ENCODE data around the gene GALNT12.
A peak's percentile ranks its signal among the peaks of the same experiment; 100 is the strongest.

Gene GALNT12

DNA sequence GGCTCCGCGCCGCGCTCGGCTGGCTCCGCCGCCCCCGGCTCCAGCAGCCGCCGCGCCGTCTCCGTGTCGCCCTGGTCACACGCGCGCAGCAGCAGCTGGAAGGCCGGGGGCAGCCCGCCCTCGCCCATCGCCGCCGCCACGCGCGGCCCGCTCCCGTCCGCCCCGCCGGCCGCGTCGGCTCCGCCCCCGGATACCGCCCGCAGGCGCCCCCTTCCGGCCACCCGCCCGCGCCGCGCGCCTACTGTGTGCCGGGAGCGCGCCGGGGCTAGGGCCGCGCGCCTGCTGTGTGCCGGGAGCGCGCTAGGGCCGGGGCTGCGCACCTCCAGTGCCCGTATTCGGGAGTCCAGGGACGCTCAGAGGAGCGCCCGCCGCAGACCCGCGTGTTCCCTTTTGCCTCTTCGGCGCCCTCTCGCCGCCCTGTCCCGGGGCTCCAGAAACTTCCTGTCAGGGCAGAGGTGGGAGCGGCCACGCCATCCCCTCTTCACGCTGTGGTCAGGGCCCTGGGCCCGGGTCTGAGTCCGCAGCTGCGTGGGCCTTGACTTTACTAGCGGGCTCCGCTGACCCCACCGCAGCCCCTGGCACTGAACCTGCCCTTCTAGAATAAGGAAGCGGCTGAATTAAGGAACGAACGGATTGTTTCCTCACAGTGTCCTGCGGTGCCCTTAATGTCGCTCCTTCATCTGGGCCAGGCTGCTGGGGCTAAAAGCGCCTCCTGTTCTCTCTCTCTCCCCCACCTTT, 10.9 kb upstream of the GALNT12 start, which contains the start of gene ANKS6:
Gene ANKS6 (minus strand): TSS at position 192 of the 738 bp plus-strand sequence. CDS start 64 bp downstream, at position 128.
- H3K27me3 ChIP-seq (ENCODE audit: control insufficient read depth, insufficient read depth, low read length), result peaks cover 14% of the 10 kb centered on the region
- H3K4me1 ChIP-seq (ENCODE audit: control insufficient read depth, low read depth, low read length), result peaks cover 21% of the 10 kb centered on the region
- H3K9me3 ChIP-seq (ENCODE audit: control insufficient read depth, low read depth, low read length), result peaks cover 4% of the 10 kb centered on the region
- peak within 1 kb of the TSS; percentile 79 for H3K4me3 ChIP-seq (ENCODE audit: low read length)
- H3K9ac ChIP-seq (ENCODE audit: low read length), result peak within 1 kb of the TSS; percentile 56
- no peak within 1 kb of the TSS for H3K27ac ChIP-seq (ENCODE audit: low read length)
- H3K36me3 ChIP-seq (ENCODE audit: control insufficient read depth, low read depth, low read length), result no peaks in the 10 kb centered on the region

DNA sequence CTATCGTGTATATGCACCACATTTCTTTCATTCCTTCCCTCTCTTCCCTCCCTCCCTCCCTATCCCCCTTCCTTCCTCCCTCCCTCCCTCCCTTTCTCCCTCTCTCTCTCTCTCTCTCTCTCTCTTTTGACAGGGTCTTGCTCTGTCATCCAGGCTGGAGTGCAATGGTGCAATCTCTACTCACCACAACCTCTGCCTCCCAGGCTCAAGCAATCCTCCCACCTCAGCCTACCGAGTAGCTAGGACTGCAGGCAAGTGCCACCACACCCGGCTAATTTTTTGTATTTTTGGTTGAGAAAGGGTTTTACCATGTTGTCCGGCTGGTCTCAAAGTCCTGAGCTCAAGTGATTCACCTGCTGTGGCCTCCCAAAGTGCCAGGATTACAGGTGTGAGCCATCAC, 10.0 kb upstream of the GALNT12 start:
- Histone ChIP-seq H3K9me3 (ENCODE audit: control insufficient read depth, low read depth, low read length) (peaks cover 4% of the 10 kb centered on the region), H3K36me3 (ENCODE audit: control insufficient read depth, low read depth, low read length) (no peaks in the 10 kb centered on the region), H3K27me3 (ENCODE audit: control insufficient read depth, insufficient read depth, low read length) (peaks cover 14% of the 10 kb centered on the region), H3K4me3 (ENCODE audit: low read length) (no peak overlapping the region), H3K9ac (ENCODE audit: low read length) (no peak overlapping the region), H3K4me1 (ENCODE audit: control insufficient read depth, low read depth, low read length) (peaks cover 15% of the 10 kb centered on the region), H3K27ac (ENCODE audit: low read length) (no peak overlapping the region)

DNA sequence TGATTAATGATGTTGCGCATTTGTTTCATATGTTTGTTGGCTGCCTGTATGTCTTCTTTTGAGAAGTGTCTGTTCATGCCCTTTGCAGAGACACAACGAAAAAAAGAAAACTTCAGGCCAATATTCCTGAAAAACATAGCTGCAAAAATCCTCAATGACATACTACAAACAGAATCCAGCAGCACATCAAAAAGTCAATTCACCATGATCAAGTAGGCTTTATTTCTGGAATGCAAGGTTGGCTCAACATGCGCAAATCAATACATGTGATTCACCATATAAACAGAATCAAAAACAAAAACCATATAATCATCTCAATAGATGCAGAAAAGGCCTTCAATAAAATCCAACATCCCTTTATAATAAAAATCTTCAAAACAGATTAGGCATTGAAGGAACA, 9.2 kb upstream of the GALNT12 start:
- Histone ChIP-seq H3K36me3 (ENCODE audit: control insufficient read depth, low read depth, low read length) (no peaks in the 10 kb centered on the region), H3K9me3 (ENCODE audit: control insufficient read depth, low read depth, low read length) (peaks cover 4% of the 10 kb centered on the region), H3K27me3 (ENCODE audit: control insufficient read depth, insufficient read depth, low read length) (peaks cover 14% of the 10 kb centered on the region), H3K4me1 (ENCODE audit: control insufficient read depth, low read depth, low read length) (peaks cover 15% of the 10 kb centered on the region), H3K9ac (ENCODE audit: low read length) (no peak overlapping the region), H3K4me3 (ENCODE audit: low read length) (no peak overlapping the region), H3K27ac (ENCODE audit: low read length) (no peak overlapping the region)

DNA sequence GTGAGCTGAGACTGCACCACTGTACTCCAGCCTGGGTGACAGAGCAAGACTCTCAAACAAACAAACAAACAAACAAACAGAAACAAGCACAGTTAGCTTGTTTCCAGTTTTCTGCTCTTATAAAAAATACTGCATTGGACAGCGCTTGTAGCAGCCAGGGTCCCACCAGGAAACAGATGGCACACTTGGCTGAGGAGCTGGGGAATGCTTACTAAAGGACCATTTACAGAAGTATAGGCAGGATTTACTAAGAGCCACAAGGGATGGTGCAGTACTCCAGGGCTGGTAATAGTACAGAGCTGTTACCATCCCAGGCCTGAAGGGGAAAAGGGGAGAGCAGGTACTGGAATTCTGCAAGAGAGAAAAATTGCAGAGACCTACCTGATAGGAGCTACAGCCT, 5.9 kb upstream of the GALNT12 start:
- Histone ChIP-seq H3K4me1 (ENCODE audit: control insufficient read depth, low read depth, low read length) (peaks cover 5% of the 10 kb centered on the region), H3K9ac (ENCODE audit: low read length) (no peak overlapping the region), H3K4me3 (ENCODE audit: low read length) (no peak overlapping the region), H3K27ac (ENCODE audit: low read length) (no peak overlapping the region), H3K36me3 (ENCODE audit: control insufficient read depth, low read depth, low read length) (no peaks in the 10 kb centered on the region), H3K9me3 (ENCODE audit: control insufficient read depth, low read depth, low read length) (peaks cover 4% of the 10 kb centered on the region), H3K27me3 (ENCODE audit: control insufficient read depth, insufficient read depth, low read length) (peaks cover 8% of the 10 kb centered on the region)

DNA sequence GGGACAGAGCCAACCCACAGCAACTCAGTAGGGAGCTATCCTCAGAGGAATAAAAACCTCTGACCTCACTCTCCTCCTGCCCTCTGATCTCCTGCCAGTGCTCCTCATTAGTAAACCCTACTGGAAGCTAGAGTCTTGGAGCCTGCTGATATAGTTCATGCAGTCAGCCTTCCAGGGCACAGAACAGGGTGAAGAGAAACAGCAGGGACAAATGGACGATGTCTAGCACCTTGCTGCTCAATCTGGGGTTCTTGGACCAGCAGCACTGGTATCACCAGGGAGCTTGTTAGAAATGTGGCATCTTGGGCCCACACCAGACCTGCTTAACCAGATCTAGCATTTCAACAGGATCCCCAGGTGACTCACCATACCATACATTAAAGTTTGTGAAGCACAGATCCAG, 5.5 kb upstream of the GALNT12 start:
- H3K4me3 ChIP-seq (ENCODE audit: low read length), result no peak overlapping the region
- H3K9ac ChIP-seq (ENCODE audit: low read length), result no peak overlapping the region
- peaks cover 7% of the 10 kb centered on the region for H3K27me3 ChIP-seq (ENCODE audit: control insufficient read depth, insufficient read depth, low read length)
- no peaks in the 10 kb centered on the region for H3K36me3 ChIP-seq (ENCODE audit: control insufficient read depth, low read depth, low read length)
- peaks cover 4% of the 10 kb centered on the region for H3K9me3 ChIP-seq (ENCODE audit: control insufficient read depth, low read depth, low read length)
- H3K27ac ChIP-seq (ENCODE audit: low read length), result no peak overlapping the region
- peaks cover 5% of the 10 kb centered on the region for H3K4me1 ChIP-seq (ENCODE audit: control insufficient read depth, low read depth, low read length)

DNA sequence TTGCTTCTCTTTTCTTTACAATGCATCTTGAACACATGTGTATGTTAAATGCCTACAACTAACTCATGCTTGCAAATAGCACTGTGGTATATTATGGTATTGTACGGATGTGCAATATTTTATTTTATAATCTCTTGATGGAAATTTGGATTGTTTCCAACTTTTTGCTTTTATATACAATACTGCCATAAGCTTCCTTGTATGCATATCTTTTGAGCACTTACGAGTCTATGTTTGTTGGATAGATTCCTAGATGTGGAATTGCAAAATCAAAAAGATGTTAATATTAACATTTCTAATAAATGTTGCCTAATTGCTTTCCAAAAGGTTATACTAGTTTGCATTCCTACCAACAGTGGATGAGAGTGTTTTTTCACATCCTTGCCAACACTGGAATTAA, 3.4 kb upstream of the GALNT12 start:
- Histone ChIP-seq H3K4me1 (ENCODE audit: control insufficient read depth, low read depth, low read length) (peaks cover 9% of the 10 kb centered on the region), H3K27me3 (ENCODE audit: control insufficient read depth, insufficient read depth, low read length) (peaks cover 13% of the 10 kb centered on the region), H3K9me3 (ENCODE audit: control insufficient read depth, low read depth, low read length) (no peaks in the 10 kb centered on the region), H3K4me3 (ENCODE audit: low read length) (no peak overlapping the region), H3K36me3 (ENCODE audit: control insufficient read depth, low read depth, low read length) (no peaks in the 10 kb centered on the region), H3K9ac (ENCODE audit: low read length) (no peak overlapping the region), H3K27ac (ENCODE audit: low read length) (no peak overlapping the region)

DNA sequence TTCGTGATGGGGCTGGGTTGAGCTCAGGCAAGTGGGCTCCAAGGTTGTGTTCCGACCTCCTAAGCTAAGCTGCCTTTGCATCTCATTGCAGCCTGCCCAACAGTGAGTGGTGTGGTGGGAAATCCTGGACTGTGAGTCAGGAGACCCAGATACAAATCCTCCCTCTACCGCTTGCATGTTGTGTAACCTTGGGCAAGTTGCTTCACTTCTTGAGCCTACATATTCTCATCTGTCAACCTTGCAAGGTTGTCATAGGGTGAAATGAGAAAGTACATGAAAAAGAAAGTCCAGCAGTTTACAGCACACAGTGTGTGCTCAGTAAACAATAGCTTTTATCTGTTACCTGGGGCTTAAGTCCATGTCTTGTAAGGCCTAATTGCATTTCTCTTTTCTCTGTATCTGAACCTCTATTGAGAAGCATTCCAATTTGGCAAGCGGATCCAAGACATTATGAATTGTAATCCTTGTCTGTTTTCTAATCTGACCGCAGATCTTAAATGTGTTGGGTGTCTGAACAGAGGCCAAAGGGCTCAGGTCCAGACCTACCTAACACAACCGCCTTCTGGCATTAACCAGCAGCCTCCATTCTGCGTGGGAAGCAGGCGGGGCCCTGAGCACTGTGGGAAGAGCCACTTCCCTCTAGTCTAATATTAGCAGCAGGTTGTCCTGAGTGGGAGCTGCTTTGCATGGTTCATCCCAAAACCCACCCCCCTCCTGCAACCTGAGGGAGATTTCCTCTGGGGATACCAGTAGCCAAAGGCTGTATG, 1.8 kb upstream of the GALNT12 start:
- no peaks in the 10 kb centered on the region for H3K9me3 ChIP-seq (ENCODE audit: control insufficient read depth, low read depth, low read length)
- H3K36me3 ChIP-seq (ENCODE audit: control insufficient read depth, low read depth, low read length), result no peaks in the 10 kb centered on the region
- peaks cover 13% of the 10 kb centered on the region for H3K27me3 ChIP-seq (ENCODE audit: control insufficient read depth, insufficient read depth, low read length)
- H3K9ac ChIP-seq (ENCODE audit: low read length), result no peak overlapping the region
- H3K4me1 ChIP-seq (ENCODE audit: control insufficient read depth, low read depth, low read length), result peaks cover 16% of the 10 kb centered on the region
- H3K4me3 ChIP-seq (ENCODE audit: low read length), result no peak overlapping the region
- no peak overlapping the region for H3K27ac ChIP-seq (ENCODE audit: low read length)

DNA sequence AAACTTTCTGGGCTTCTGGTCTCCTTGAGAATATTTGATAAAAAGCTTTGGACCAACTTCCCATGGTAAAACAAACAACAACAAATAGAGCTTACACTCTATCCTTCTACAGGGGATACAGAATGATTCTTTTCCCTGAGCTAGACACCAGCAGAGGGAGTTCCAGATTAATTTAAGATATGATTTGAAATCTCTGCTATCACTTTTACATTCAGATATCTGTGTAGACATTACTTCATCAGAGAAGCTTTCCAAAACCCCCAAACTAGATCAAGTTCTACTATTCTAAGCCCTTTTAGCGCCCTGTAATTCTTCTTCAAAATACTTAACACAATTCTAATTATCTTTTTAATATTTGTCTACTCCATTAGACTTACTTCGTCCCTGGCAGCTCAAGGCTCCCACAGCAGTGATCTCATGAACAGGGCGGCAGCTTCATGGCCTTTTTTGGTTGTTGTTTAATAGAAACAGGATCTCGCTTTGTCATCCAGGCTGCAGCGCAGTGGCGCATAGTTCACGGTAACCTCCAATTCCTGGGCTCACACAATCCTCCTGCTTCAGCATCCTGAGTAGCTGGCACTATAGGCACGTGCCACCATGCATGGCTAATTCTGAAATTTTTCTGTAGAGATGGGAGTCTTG, 955 bp upstream of the GALNT12 start:
- Histone ChIP-seq H3K27me3 (ENCODE audit: control insufficient read depth, insufficient read depth, low read length) (peaks cover 13% of the 10 kb centered on the region), H3K4me1 (ENCODE audit: control insufficient read depth, low read depth, low read length) (peaks cover 16% of the 10 kb centered on the region), H3K27ac (ENCODE audit: low read length) (no peak overlapping the region), H3K9me3 (ENCODE audit: control insufficient read depth, low read depth, low read length) (no peaks in the 10 kb centered on the region), H3K4me3 (ENCODE audit: low read length) (peak overlapping the region; percentile 57), H3K9ac (ENCODE audit: low read length) (no peak overlapping the region), H3K36me3 (ENCODE audit: control insufficient read depth, low read depth, low read length) (no peaks in the 10 kb centered on the region)

DNA sequence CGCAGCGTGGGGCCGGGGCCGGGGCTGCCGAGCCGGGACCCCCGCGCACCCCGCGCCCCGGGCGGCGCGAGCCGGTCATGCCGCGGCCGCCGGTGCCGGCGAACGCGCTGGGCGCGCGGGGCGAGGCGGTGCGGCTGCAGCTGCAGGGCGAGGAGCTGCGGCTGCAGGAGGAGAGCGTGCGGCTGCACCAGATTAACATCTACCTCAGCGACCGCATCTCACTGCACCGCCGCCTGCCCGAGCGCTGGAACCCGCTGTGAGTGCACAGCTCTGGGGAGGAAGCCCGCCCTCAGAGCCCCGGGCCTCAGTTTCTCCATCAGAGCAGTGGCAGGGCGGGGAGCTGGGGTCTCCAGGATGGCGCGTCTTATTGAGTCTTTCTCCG, 335 bp downstream of the GALNT12 start:
- Histone ChIP-seq H3K9ac (ENCODE audit: low read length) (no peak overlapping the region), H3K4me3 (ENCODE audit: low read length) (peak overlapping the region; percentile 65), H3K36me3 (ENCODE audit: control insufficient read depth, low read depth, low read length) (no peaks in the 10 kb centered on the region), H3K27ac (ENCODE audit: low read length) (no peak overlapping the region), H3K9me3 (ENCODE audit: control insufficient read depth, low read depth, low read length) (no peaks in the 10 kb centered on the region), H3K4me1 (ENCODE audit: control insufficient read depth, low read depth, low read length) (peaks cover 16% of the 10 kb centered on the region), H3K27me3 (ENCODE audit: control insufficient read depth, insufficient read depth, low read length) (peaks cover 13% of the 10 kb centered on the region)

DNA sequence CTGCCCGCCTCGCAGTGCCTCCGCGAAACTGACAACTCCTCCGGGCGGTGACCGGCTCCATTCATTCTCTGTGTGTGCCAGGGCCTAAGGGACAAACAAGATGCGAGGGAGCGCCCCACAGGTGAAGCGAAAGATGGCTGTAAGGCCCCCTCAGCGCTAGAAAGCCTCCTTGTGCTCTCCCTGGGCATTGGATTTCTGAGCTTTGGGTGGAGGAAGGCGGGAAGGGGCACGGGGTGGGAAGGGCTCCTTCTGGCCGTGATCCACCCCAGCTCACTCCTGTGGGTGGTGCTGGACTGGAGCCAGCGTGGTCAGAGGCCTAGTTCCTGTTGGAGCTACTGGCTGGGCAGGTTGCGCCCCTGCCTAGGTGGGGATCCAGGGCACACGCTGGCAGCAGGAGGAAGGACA, 943 bp downstream of the GALNT12 start:
- H3K9me3 ChIP-seq (ENCODE audit: control insufficient read depth, low read depth, low read length), result no peaks in the 10 kb centered on the region
- H3K27ac ChIP-seq (ENCODE audit: low read length), result no peak overlapping the region
- H3K4me3 ChIP-seq (ENCODE audit: low read length), result peak overlapping the region; percentile 65
- peaks cover 13% of the 10 kb centered on the region for H3K27me3 ChIP-seq (ENCODE audit: control insufficient read depth, insufficient read depth, low read length)
- peaks cover 16% of the 10 kb centered on the region for H3K4me1 ChIP-seq (ENCODE audit: control insufficient read depth, low read depth, low read length)
- H3K9ac ChIP-seq (ENCODE audit: low read length), result no peak overlapping the region
- no peaks in the 10 kb centered on the region for H3K36me3 ChIP-seq (ENCODE audit: control insufficient read depth, low read depth, low read length)

DNA sequence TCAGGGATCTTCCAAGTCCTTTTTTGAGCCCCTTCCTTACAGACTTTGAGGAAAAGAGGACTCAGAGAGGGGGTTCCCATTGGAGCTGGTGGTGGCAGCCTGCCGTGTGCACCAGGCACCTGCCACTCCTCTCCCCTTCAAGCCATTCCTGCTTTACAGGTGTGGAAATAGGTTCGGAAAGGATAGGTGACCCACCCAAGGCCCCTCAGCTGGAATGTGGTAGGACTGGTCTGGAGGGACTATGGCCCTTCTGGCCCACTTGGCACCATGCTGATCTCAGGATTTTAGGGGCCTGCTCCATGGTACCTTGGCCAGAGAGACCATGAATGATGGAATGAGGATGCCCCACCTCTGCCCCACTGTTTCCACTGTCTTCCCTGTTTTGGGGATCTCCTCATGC, 1.4 kb downstream of the GALNT12 start:
- H3K9me3 ChIP-seq (ENCODE audit: control insufficient read depth, low read depth, low read length), result no peaks in the 10 kb centered on the region
- H3K36me3 ChIP-seq (ENCODE audit: control insufficient read depth, low read depth, low read length), result no peaks in the 10 kb centered on the region
- H3K4me3 ChIP-seq (ENCODE audit: low read length), result no peak overlapping the region
- H3K4me1 ChIP-seq (ENCODE audit: control insufficient read depth, low read depth, low read length), result peaks cover 16% of the 10 kb centered on the region
- no peak overlapping the region for H3K27ac ChIP-seq (ENCODE audit: low read length)
- no peak overlapping the region for H3K9ac ChIP-seq (ENCODE audit: low read length)
- H3K27me3 ChIP-seq (ENCODE audit: control insufficient read depth, insufficient read depth, low read length), result peaks cover 13% of the 10 kb centered on the region
